Fibroblast of lung (primary cell): ENCODE measurements around the gene AHCYL1. TPM values are rescaled to one million over a fixed set of nuclear protein-coding genes. Genes with fewer than 3 reads are reported as not detected.

Source experiments
- DNase-seq, 2 donors: peaks; one replicate each; pipeline versions ENCODE4 v3.0.0 to v3.0.0-alpha.2; 2010; ENCODE audit warnings: low read depth in 2 of 2
- H2AFZ ChIP-seq: 2 replicates; pipeline ENCODE4 v1.5.1; 2012; ENCODE audit warnings: low read length, control low read depth, inconsistent platforms
- H3K27ac ChIP-seq: 2 replicates; pipeline ENCODE4 v1.5.1; 2011; ENCODE audit warnings: low read length, control low read depth; ENCODE audit not compliant: insufficient read depth
- H3K27me3 ChIP-seq: 2 replicates; pipeline ENCODE4 v1.5.1; 2011; ENCODE audit warnings: mild to moderate bottlenecking, low read length; ENCODE audit not compliant: control insufficient read depth, insufficient read depth
- H3K36me3 ChIP-seq: 2 replicates; pipeline ENCODE4 v1.5.1; 2011; ENCODE audit warnings: low read length; ENCODE audit not compliant: control insufficient read depth, insufficient read depth
- H3K4me1 ChIP-seq: 2 replicates; pipeline ENCODE4 v1.5.1; 2011; ENCODE audit warnings: low read length; ENCODE audit not compliant: control insufficient read depth, insufficient read depth; ENCODE audit errors: extremely low read depth
- H3K4me2 ChIP-seq: 2 replicates; pipeline ENCODE4 v1.5.1; 2011; ENCODE audit warnings: low read length, control low read depth; ENCODE audit not compliant: insufficient read depth; ENCODE audit errors: extremely low read depth
- H3K4me3 ChIP-seq, 4 experiments: fragments of 200-600 bp in 1 of 4; sonication (generic) in 1 of 4; replicated peaks in 1 of 4; 2 replicates each; pipeline ENCODE4 v1.5.1; 2011 to 2016; ENCODE audit warnings: low read length in 4 of 4, low read depth in 3 of 4, mild to moderate bottlenecking in 3 of 4, control low read depth in 2 of 4, inconsistent platforms in 1 of 4, mixed read lengths in 1 of 4; ENCODE audit not compliant: insufficient read depth in 1 of 4; ENCODE audit errors: control extremely low read depth in 1 of 4
- H3K79me2 ChIP-seq: 2 replicates; pipeline ENCODE4 v1.5.1; 2012; ENCODE audit warnings: mild to moderate bottlenecking, low read length, inconsistent platforms; ENCODE audit not compliant: control insufficient read depth, insufficient read depth
- H3K9ac ChIP-seq: 2 replicates; pipeline ENCODE4 v1.5.1; 2011; ENCODE audit warnings: mild to moderate bottlenecking, low read length, control low read depth; ENCODE audit not compliant: insufficient read depth
- H3K9me3 ChIP-seq: 2 replicates; pipeline ENCODE4 v1.5.1; 2012; ENCODE audit warnings: low read depth, low read length; ENCODE audit not compliant: control insufficient read depth, insufficient read depth
- H4K20me1 ChIP-seq: 2 replicates; pipeline ENCODE4 v1.5.1; 2011; ENCODE audit warnings: low read length; ENCODE audit not compliant: control insufficient read depth, insufficient read depth; ENCODE audit errors: extremely low read depth
- EZH2 ChIP-seq: IDR thresholded peaks from 2 replicates; pipeline ENCODE4 v1.5.1; 2012; ENCODE audit warnings: low read length, control low read depth, mild to moderate bottlenecking; ENCODE audit errors: missing control alignments
- polyA plus RNA-seq, 2 donors: library from polyadenylated mRNA; depleted of rRNA in 1 of 2; stranded (reverse) in 1 of 2; unstranded in 1 of 2; fragments of >200 nt; gene quantifications; 2 replicates each; pipeline ENCODE4 v1.2.1, GENCODE V29; 2011 to 2012; ENCODE audit warnings: missing spikeins in 1 of 2
- total RNA-seq: library from RNA; depleted of rRNA; stranded (reverse); fragments of >200 nt; gene quantifications from 2 replicates; pipeline ENCODE4 v1.2.1, GENCODE V29; 2014
- TF ChIP-seq, protein P1 (sequence below), 2 donors: IDR thresholded peaks in 1 of 2; conservative IDR thresholded peaks in 1 of 2; 1 replicate in 1 of 2; 2 replicates in 1 of 2; pipeline ENCODE4 v1.5.1; 2011 to 2012; ENCODE audit warnings: low read length in 2 of 2, control low read depth in 1 of 2, inconsistent platforms in 1 of 2, low read depth in 1 of 2, mild to moderate bottlenecking in 1 of 2

AHCYL1 gene
- total and polyA plus RNA-seq, 2 donors (not counting 1 experiment from before 2014, with no cell fraction given) = 70.5 to 83.3 TPM

DNA sequence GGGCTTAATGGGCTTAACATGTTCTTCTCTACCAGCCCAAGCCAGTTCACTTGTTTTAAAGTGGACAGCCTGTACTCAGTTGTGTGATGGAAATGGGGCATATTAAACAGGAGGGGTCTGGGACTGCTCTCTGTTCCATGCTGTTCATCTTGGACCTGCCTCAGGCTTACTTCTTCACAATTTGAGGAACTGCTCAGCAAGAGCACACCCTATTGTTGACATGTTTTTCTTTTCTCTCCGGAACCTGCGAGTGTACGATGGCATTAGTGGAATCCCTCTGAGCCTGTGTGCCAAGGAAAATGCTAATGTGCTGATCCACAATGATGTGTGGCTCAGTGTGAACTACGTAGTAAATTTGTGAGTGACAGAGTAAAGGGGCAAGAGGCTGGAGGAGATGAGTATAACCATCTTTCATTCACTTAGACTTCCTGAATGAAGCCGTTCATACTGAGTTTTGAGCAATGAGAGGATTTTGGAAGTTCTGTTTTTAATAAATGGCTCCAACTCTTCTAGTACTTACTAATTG lies 6.9 kb downstream of the AHCYL1 start:
- Histone ChIP-seq H3K4me1 (no peaks in the 10 kb centered on the region), H3K79me2 (peaks cover 42% of the 10 kb centered on the region), H2AFZ (no peak overlapping the region), H3K27me3 (no peaks in the 10 kb centered on the region), H3K36me3 (no peaks in the 10 kb centered on the region), H3K9me3 (no peaks in the 10 kb centered on the region), H3K27ac (no peak overlapping the region), H4K20me1 (no peaks in the 10 kb centered on the region), H3K9ac (no peak overlapping the region), H3K4me3 (no peak overlapping the region), H3K4me2 (no peak overlapping the region)
- no peak for TF ChIP-seq EZH2
- TF ChIP-seq, protein P1, sequence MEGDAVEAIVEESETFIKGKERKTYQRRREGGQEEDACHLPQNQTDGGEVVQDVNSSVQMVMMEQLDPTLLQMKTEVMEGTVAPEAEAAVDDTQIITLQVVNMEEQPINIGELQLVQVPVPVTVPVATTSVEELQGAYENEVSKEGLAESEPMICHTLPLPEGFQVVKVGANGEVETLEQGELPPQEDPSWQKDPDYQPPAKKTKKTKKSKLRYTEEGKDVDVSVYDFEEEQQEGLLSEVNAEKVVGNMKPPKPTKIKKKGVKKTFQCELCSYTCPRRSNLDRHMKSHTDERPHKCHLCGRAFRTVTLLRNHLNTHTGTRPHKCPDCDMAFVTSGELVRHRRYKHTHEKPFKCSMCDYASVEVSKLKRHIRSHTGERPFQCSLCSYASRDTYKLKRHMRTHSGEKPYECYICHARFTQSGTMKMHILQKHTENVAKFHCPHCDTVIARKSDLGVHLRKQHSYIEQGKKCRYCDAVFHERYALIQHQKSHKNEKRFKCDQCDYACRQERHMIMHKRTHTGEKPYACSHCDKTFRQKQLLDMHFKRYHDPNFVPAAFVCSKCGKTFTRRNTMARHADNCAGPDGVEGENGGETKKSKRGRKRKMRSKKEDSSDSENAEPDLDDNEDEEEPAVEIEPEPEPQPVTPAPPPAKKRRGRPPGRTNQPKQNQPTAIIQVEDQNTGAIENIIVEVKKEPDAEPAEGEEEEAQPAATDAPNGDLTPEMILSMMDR (conservative IDR thresholded peaks at IDR 0.05 in 1 of 2, IDR thresholded peaks at IDR 0.05 in 1 of 2; ENCODE audit: low read depth in 1 of 2, low read length in 2 of 2) = no peak
- no peak for DNase-seq

- no peaks in the 10 kb centered on the region for H3K27me3 ChIP-seq
- no peaks in the 10 kb centered on the region for H3K9me3 ChIP-seq
- peak overlapping the region; percentile 15 for H3K4me2 ChIP-seq
- no peak overlapping the region for H3K4me3 ChIP-seq
- no peaks in the 10 kb centered on the region for H3K4me1 ChIP-seq
- no peak overlapping the region for H3K9ac ChIP-seq
- peaks cover 1% of the 10 kb centered on the region for H3K36me3 ChIP-seq
- no peak overlapping the region for H3K27ac ChIP-seq
- peak; percentile 34 to 47 for DNase-seq
- no peak overlapping the region for H2AFZ ChIP-seq
- H3K79me2 ChIP-seq = peaks cover 32% of the 10 kb centered on the region
- no peaks in the 10 kb centered on the region for H4K20me1 ChIP-seq
- TF ChIP-seq, protein P1 (conservative IDR thresholded peaks at IDR 0.05 in 1 of 2, IDR thresholded peaks at IDR 0.05 in 1 of 2; ENCODE audit: low read depth in 1 of 2, low read length in 2 of 2) = no peak
- TF ChIP-seq EZH2 = no peak
Measured at GRCh38 chr1:109993885-109994284, 9.3 kb downstream of the AHCYL1 start.

GRCh38 chr1:109994654-109995053 lies 10.1 kb downstream of the AHCYL1 start:
- Histone ChIP-seq H3K9me3 (no peaks in the 10 kb centered on the region), H3K36me3 (peaks cover 1% of the 10 kb centered on the region), H3K27ac (no peak overlapping the region), H3K79me2 (peaks cover 31% of the 10 kb centered on the region), H3K4me3 (no peak overlapping the region), H3K9ac (no peak overlapping the region), H3K4me1 (no peaks in the 10 kb centered on the region), H2AFZ (no peak overlapping the region), H3K27me3 (no peaks in the 10 kb centered on the region), H4K20me1 (no peaks in the 10 kb centered on the region), H3K4me2 (no peak overlapping the region)
- no peak for DNase-seq
- TF ChIP-seq, protein P1 (conservative IDR thresholded peaks at IDR 0.05 in 1 of 2, IDR thresholded peaks at IDR 0.05 in 1 of 2; ENCODE audit: low read depth in 1 of 2, low read length in 2 of 2) = no peak
- no peak for TF ChIP-seq EZH2
